H54 (cell line): ENCODE data around the gene CACNA1C.

ENCODE experiments used
- DNase-seq: peaks from one replicate; pipeline ENCODE4 v3.0.0; 2011; ENCODE audit warnings: low spot score, mixed read lengths; ENCODE audit not compliant: insufficient read length
- FAIRE-seq: peaks from 3 replicates; lab custom pipeline; 2011; peaks lifted over from hg19 to GRCh38; lab: Jason Lieb, UNC
- POLR2A ChIP-seq: IDR thresholded peaks from 2 replicates; pipeline ENCODE4 v1.6.1; 2011; ENCODE audit warnings: low read depth, mild to moderate bottlenecking, low read length

The CACNA1C gene

GRCh38 chr12:2138294-2138693 is 85.5 kb downstream of the CACNA1C start:
- FAIRE-seq (no peak), DNase-seq (no peak)
- no peak for TF ChIP-seq POLR2A

GRCh38 chr12:2138871-2139308 is 86.1 kb downstream of the CACNA1C start:
- FAIRE-seq (no peak), DNase-seq (no peak)
- no peak for TF ChIP-seq POLR2A

GRCh38 chr12:2139651-2140050 is 86.9 kb downstream of the CACNA1C start:
- FAIRE-seq = no peak
- TF ChIP-seq POLR2A = no peak
- DNase-seq = no peak

GRCh38 chr12:2140858-2141519 is 88.2 kb downstream of the CACNA1C start:
- no peak for TF ChIP-seq POLR2A
- FAIRE-seq = no peak
- no peak for DNase-seq

- FAIRE-seq (no peak), DNase-seq (no peak)
- no peak for TF ChIP-seq POLR2A
Observed at GRCh38 chr12:2142068-2142467, 89.3 kb downstream of the CACNA1C start.

- FAIRE-seq (no peak), DNase-seq (no peak)
- TF ChIP-seq POLR2A = no peak
Observed at GRCh38 chr12:2144951-2145350, 92.2 kb downstream of the CACNA1C start.

- DNase-seq (no peak), FAIRE-seq (no peak)
- no peak for TF ChIP-seq POLR2A
Observed at GRCh38 chr12:2145433-2145998, 92.7 kb downstream of the CACNA1C start.

GRCh38 chr12:2147335-2147734 is 94.5 kb downstream of the CACNA1C start:
- DNase-seq (no peak), FAIRE-seq (no peak)
- no peak for TF ChIP-seq POLR2A

- FAIRE-seq (no peak), DNase-seq (no peak)
- TF ChIP-seq POLR2A = no peak
Observed at GRCh38 chr12:2149091-2149490, 96.3 kb downstream of the CACNA1C start.

- FAIRE-seq (no peak), DNase-seq (no peak)
- no peak for TF ChIP-seq POLR2A
Observed at GRCh38 chr12:2150833-2151232, 98.0 kb downstream of the CACNA1C start.

- no peak for TF ChIP-seq POLR2A
- no peak for FAIRE-seq
- DNase-seq = no peak
Observed at GRCh38 chr12:2151391-2151790, 98.6 kb downstream of the CACNA1C start.

- FAIRE-seq (no peak), DNase-seq (no peak)
- no peak for TF ChIP-seq POLR2A
Observed at GRCh38 chr12:2152134-2152533, 99.3 kb downstream of the CACNA1C start.

GRCh38 chr12:2154050-2154449 is 101.3 kb downstream of the CACNA1C start:
- FAIRE-seq (no peak), DNase-seq (peak; percentile 16)
- TF ChIP-seq POLR2A = no peak

- TF ChIP-seq POLR2A = no peak
- no peak for DNase-seq
- FAIRE-seq = no peak
Observed at GRCh38 chr12:2154521-2154920, 101.7 kb downstream of the CACNA1C start.

GRCh38 chr12:2156333-2156732 is 103.5 kb downstream of the CACNA1C start:
- DNase-seq (no peak), FAIRE-seq (no peak)
- no peak for TF ChIP-seq POLR2A
